Stimulated activated CD4-positive, alpha-beta T cell treated with anti-CD3 and anti-CD28 coated beads, Interleukin-15, amount 100 ng/mL, for 48 hours (primary cell): ENCODE results near the gene ATP5F1B.

Experiments
- DNase-seq, 2 donors: peaks; one replicate each; pipeline ENCODE4 v3.0.0-alpha.2; 2020; ENCODE audit warnings: low read depth in 2 of 2

Gene ATP5F1B

DNA sequence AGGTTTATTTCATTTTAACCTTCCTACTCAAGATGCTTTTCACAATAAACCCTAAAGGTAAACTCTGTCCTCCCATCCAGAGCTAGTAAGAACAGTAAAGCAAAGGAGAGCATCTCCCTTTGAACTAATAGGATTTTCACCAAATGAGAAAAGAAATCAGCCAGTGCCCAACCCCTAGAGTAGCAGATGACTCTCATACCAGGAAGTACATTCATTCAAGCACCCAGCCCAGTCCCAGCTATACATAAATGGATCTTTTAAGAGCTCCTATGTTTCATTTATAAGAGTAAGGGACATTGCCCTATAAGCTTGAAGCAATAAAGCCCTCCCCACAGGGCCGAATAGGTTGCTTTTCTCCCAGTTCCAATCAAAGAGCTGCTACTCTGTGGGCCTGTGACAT is 23.2 kb downstream of the ATP5F1B start:
- no peak for DNase-seq

DNA sequence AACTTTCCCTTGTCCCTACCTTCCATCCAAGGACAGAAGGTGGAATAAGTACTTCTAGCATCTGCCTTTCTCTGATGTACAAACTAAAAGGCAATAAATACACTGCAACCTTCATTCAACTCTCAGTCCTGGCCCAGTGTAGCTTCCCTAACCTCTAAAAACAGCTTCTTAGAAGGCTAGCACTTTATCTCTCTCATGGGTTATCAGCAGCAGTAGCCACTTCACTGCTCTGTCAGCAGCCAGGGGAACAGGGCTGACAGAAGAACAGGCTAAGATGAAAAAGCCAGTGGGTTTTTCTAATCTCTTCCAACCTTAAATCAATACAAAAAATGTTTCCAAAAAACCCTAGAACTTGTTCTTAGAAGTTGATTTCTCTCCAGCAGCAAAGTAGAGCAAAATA is 28.9 kb downstream of the ATP5F1B start:
- no peak for DNase-seq

DNA sequence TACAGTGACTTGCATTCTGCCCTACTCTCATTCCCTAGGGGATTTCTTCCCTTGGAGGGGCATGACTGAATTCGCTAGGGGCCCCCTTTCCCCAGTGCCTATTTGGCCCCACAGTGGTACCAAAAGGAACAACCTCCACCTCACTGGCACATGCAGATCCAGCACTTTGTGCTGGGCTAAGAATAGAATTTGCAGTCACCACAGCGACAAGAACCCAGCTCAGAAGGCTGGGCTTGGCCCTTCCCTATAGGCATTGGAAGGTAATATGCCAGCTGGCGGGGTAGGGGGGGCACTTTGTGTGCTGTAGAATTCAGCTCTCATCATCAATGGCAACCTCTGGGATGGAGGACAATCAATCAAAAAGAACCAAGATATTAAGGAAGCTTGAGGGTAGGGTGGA is 29.5 kb downstream of the ATP5F1B start:
- no peak for DNase-seq

DNA sequence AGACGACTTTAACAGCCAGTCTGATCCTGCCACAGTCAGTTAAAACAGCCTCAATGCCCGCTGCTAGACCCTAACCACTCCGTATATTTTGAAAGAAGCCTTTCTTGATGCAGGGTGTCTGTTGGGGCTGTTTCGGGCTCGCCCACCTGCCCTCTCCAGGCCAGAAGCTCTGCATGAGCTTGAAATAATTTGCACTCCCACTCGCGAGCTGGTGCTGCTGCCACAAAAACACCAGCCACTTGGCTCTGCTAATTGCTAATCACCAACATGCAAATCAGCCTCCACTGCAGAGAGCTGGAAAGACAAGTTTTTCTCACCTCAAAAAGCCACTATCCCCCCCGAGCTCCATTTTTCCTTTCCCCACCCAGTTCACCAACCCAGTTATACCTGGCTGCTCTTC is 31.2 kb downstream of the ATP5F1B start:
- DNase-seq, result no peak

DNA sequence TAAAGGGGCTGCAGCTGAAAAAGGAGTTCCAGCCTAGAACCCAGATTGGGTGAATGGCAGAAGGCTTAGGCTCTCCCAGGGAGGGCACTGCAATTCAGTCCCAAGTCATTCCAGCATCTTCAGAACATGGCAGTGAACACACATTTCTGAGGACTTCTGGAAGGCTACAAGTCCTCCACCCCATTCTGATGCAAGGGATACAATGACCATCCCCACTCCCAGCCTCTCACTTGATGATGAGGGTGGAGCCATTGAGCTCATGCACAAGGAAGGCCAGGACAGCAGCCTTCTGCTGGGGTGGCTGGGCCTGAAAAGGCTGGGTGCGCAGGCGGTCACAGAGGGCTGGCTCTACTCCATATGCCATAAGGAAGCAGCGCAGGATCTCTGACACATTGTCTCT is 41.4 kb downstream of the ATP5F1B start:
- no peak for DNase-seq

DNA sequence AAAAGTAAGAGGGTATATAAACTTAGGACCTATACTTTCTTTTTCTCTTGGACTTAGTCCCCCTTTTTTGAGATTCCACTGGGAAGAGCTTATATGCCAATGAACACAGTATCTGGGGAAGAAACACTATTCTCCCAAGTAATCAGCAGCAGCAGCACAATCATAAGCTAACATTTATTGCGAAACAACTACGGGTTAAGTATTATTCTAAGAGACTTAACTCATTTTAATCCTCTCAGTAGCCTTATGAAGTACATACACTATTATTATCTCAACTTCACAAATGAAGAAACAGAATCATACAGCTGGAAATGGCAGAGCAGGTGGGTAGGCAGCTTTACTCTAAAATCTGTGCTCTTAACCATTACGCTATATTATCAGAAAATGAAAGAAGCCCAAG is 43.5 kb downstream of the ATP5F1B start:
- DNase-seq, result no peak

DNA sequence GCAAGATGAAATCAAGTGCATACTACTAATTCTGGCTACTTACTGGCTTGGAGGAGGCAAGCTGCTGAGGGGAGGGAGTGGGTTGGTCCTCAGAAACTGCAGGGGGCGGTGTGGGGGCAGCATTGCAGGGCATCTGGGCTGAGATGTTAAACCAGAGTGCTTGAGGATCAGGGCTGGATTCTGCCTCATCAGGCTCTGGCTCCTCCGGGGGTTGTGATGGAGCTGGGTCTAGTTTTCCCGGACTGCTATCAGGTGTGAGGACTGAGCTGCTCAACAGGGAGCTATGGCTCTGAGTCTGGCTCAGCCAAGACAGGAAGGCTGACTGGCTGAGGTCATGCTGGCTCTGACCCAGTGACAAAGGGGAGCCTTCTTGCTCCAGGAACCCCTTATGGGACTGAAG is 44.3 kb downstream of the ATP5F1B start:
- no peak for DNase-seq

DNA sequence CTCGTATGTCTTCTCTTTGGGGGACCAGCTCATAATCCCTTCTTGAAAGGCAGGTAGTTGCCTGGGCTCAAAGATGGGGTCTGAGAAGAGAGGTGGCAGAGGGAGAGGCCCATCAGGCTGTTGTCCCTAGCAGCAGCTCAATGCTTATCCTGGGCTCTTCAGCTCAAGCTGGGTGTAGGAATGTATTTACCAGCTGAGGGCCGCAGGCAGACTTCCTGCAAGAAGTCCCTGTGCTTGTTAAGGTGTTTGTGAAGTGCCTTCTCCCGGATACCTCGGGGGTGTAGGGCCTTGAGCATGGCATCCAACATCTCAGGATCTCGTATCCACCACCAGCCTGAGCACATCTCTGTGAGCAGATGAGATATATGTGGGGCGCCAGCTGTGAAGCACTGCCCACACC is 45.0 kb downstream of the ATP5F1B start:
- DNase-seq, result no peak

DNA sequence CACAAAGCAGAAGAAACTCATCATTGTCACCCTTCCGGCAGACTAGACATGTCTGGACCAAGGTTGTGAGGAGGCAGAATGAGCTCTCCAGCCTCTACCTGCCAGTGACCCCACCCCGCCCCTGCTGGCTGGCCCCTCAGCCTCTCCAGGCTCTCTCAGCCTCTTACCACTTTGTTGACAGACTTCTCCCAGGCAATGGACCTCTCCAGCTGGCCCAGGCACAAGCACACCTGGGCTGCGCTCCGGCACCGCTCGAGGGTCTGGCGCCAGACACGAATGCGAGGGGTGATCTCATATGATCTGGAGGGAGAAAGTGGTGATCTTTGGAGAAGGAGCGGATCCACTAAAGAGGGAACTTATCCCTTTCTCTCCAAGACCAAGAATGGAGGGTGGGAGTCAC is 46.0 kb downstream of the ATP5F1B start:
- no peak for DNase-seq

DNA sequence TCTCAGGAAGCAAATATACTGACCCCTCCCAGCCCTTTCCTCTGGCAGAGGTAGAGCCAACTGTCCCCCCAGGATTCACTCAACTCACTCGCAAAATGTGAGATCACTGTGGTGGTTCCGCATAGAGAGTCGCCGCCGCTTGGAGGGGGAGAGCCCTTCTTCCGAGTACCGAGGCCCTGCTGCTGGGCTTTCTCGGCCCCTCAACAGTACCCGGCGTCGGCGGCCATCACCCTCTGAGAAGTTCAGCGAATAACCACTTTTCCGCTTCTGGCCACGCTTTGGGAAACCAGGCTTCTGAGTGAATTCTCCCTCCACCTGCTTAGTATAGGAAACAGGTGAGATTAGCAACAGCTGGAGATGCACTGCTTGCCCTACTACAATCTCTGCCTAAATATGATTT is 46.7 kb downstream of the ATP5F1B start:
- DNase-seq, result no peak

DNA sequence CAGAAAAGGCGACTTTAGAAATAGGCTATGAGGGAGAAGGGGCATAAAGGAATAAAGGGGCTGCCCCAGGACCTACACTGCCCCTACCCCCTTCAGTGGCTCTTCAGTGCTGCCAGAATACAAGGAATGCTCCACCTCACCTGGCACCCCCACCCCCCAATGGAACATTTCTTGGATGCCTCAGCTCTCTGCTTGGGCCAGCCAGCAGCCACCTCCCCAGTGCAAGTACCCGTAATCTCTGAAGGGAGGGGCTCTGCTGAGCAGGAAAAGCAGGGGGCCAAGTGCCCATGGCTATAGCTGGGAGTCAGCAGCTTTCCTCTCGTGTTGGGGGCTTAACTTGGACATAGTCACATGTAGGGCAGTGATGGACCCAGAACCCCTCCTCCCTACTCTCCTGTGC is 49.0 kb downstream of the ATP5F1B start:
- no peak for DNase-seq

DNA sequence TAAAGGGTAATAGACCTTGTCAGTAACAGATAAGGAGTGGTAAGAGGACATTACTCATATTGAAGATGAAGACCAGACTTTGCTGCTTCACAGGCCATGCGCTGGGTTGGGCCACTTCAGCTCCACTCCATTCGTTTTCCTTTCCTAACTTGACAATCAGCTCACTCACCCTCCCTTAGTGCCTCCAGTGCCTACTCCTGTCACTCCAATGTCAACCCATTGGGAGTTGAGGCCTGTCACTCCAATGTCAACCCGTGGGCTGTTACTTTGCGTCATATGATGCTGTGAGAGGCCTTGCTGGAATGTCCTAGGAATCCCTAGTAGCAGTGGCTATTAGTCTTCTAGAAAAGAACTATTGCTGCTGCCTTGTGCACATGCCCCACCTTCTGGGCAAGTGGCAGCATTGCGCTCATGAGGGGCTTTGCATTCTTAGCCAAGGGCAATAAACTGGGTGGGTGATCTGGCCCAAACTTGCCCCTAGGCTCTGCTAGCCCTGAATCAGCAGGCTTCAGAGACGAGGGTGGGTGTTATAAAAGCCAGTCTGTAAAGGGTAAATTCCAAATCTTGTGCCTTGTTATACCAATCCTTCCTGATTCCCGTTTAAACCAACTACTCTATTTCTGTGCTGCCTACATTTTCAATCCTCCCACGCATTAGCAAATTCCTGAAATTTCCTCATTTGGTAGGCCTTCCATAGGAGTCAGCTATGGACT is 51.7 kb downstream of the ATP5F1B start:
- DNase-seq, result peak in 1 of 2 donors; percentile 54

DNA sequence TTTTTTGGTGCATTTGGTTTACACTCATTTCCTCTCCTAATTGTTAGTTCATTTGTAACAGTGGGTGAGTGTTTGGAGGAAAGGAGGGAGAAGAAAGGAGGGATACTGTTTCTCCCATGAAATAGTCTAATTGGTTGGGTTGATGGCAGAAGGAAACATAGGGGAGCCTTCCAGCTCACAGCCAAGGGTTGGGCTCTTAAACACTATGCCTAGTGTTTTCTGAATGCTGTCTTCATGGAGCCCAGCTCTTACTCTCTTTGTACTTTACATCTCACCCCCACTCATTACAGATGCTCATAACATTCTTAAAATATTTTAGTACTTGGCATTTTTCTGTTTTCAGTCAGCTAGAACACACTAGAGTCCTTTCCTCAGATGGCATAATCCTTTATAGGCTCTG is 53.8 kb downstream of the ATP5F1B start:
- DNase-seq, result no peak

DNA sequence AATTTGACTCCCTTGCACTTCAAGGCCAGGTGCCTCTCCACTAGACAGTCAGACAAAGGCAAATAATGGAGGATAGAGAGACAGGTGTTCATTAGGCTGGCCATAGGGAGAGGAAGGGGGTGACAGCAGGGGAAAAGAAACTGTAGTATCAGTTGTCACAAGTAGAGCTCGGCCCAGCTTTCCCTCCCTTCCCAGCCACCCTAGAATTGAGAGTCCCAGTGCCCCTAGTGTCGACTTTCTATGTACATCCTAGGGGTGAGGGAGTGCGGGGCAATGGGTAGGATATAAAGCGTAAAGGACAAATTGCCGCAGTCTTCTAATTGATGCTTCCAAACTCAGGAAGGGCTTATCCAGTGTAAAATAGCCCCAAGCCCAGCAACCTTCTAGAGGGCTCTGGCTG is 54.7 kb downstream of the ATP5F1B start:
- DNase-seq, result no peak

DNA sequence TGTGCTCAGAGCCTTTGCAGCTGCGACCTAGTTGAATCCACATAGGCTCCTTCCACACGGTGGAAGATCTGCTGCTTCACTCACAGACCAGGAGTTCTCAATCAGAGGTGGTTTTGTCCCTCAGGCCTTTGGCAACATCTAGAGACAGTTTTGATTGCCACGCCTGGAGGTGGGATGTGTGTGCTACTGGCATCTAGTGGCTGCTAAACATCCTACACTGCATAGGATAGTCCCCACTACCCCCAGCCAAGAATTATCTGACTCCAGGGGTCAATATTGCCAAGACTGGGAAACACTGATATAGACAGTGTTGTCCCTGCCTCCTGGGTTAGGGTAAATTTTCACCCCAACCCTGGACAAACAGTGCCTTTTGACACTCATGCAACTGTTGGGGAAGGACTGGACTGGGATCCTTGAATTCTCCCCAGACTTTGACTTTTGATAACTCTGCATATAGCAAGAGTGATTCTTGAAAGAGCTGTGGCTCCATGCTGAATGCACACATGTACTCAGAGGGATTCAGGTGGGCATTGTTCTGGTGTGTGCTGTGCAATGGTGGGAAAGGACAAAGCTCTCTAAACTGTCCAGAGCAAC is 55.5 kb downstream of the ATP5F1B start:
- DNase-seq, result no peak

DNA sequence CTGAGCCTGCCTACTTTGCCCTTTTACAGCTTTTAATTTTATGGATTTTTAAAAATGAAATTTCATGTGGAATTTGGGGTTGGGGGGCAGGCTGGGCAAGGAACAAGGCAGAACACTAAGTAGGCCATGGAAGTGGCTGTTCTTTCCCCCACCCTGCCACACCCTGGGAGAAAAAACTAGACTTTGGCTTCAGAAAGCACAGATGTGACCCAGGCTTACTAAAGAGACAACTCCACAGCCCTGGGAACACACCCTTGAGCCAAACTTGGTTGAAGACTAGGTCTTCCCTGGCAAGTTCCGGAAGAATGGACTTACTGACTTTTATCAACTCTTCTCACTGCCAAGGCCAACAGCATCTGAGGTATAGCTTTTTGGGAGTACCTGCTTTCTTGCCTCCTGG is 56.0 kb downstream of the ATP5F1B start:
- no peak for DNase-seq
